Activated naive CD8-positive, alpha-beta T cell treated with anti-CD3 and anti-CD28 coated beads for 36 hours (primary cell): ENCODE measurements around the gene LIPI. TPM values are rescaled to one million over a fixed set of nuclear protein-coding genes. Genes with fewer than 3 reads are reported as not detected.
"Not testable (repeated sequence)": the region's sequence is repeated elsewhere in the genome, so short reads cannot be mapped to it uniquely, and the experiment has no call there.

Source experiments
- DNase-seq: peaks from one replicate; pipeline ENCODE4 v3.0.0; 2021
- H3K27ac Mint-ChIP-seq: one replicate; pipeline ENCODE4 v1.8.0; 2022; ENCODE audit warnings: mild to moderate bottlenecking, moderate library complexity, mixed read lengths
- H3K27me3 Mint-ChIP-seq: one replicate; pipeline ENCODE4 v1.8.0; 2022; ENCODE audit warnings: mild to moderate bottlenecking, mixed read lengths
- H3K36me3 Mint-ChIP-seq: one replicate; pipeline ENCODE4 v1.8.0; 2021; ENCODE audit warnings: mild to moderate bottlenecking, mixed read lengths
- H3K4me1 Mint-ChIP-seq: one replicate; pipeline ENCODE4 v1.8.0; 2021; ENCODE audit warnings: mixed read lengths
- H3K4me3 Mint-ChIP-seq: one replicate; pipeline ENCODE4 v1.8.0; 2022; ENCODE audit warnings: mild to moderate bottlenecking, moderate library complexity, mixed read lengths
- H3K9me3 Mint-ChIP-seq: one replicate; pipeline ENCODE4 v1.8.0; 2022; ENCODE audit warnings: mixed read lengths
- total RNA-seq, 2 experiments: library from RNA; stranded (reverse); gene quantifications; one replicate each; pipeline ENCODE4 v1.2.3, GENCODE V29; 2021

The LIPI gene
- total RNA-seq, 2 experiments from 2014 or later = not detected

DNA sequence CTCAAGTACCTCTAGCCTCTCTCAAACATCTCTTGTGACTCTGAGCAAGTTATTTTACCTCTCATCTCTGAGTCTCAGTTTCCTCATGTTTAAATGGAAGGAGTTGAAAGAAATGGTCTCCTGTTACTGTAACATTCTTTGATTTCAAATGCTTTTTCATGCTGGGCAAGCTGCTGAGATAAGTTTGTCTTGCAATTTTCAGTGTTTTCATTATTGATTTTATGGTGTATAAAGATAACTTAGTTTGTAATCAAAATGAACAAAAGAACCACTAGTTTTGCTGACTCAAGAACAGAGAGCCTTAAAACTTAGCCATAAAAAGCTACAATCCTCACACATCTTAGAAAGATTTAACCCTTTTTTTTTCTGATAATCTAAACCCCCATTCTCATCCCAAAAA is 4.5 kb downstream of the LIPI start:
- H3K36me3 Mint-ChIP-seq = no peaks in the 10 kb centered on the region

GRCh38 chr21:14166463-14167223 is 44.1 kb downstream of the LIPI start:
- H3K4me1 Mint-ChIP-seq, H3K9me3 Mint-ChIP-seq, H3K4me3 Mint-ChIP-seq, H3K27me3 Mint-ChIP-seq, DNase-seq, H3K27ac Mint-ChIP-seq, H3K36me3 Mint-ChIP-seq: not testable (repeated sequence)

More for the DNA sequence above, 4.5 kb downstream of the LIPI start:
- Mint-ChIP-seq H3K4me1 (peaks cover 4% of the 10 kb centered on the region), H3K27me3 (peaks cover 15% of the 10 kb centered on the region), H3K4me3 (no peak overlapping the region), H3K9me3 (no peaks in the 10 kb centered on the region), H3K27ac (no peak overlapping the region)
- no peak for DNase-seq

- Mint-ChIP-seq H3K36me3 (no peaks in the 10 kb centered on the region), H3K4me1 (no peaks in the 10 kb centered on the region), H3K4me3 (no peak overlapping the region), H3K27me3 (no peaks in the 10 kb centered on the region), H3K9me3 (no peaks in the 10 kb centered on the region), H3K27ac (no peak overlapping the region)
- no peak for DNase-seq
Observed at GRCh38 chr21:14143999-14144398, 66.8 kb downstream of the LIPI start.

GRCh38 chr21:14124266-14124665 is 86.5 kb downstream of the LIPI start:
- DNase-seq = no peak
- Mint-ChIP-seq H3K9me3 (peaks cover 2% of the 10 kb centered on the region), H3K27ac (no peak overlapping the region), H3K36me3 (peaks cover 5% of the 10 kb centered on the region), H3K4me1 (peaks cover 7% of the 10 kb centered on the region), H3K27me3 (peaks cover 6% of the 10 kb centered on the region), H3K4me3 (no peak overlapping the region)

DNA sequence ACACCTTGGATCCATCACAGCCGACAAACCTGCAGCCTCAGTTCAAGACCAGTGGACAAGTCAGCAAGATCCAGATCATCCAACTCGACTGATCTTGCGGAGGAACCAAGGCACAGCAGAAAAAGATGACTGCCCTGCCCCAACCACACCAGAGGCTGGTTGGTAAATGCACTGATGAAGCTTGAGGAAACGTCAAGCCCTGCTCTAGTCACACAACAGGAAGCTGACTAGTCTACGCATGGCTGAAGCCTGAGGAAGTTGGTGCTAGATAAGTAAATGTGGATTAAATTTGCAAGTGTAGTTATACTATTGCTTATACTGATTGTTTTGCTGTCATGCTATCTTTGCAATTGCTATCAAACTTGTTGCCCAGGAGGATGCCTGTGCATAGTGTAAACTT is 89.0 kb downstream of the LIPI start:
- Mint-ChIP-seq H3K36me3 (peaks cover 5% of the 10 kb centered on the region), H3K27ac (no peak overlapping the region), H3K4me1 (peaks cover 7% of the 10 kb centered on the region), H3K9me3 (peaks cover 2% of the 10 kb centered on the region), H3K4me3 (no peak overlapping the region), H3K27me3 (no peaks in the 10 kb centered on the region)
- no peak for DNase-seq

DNA sequence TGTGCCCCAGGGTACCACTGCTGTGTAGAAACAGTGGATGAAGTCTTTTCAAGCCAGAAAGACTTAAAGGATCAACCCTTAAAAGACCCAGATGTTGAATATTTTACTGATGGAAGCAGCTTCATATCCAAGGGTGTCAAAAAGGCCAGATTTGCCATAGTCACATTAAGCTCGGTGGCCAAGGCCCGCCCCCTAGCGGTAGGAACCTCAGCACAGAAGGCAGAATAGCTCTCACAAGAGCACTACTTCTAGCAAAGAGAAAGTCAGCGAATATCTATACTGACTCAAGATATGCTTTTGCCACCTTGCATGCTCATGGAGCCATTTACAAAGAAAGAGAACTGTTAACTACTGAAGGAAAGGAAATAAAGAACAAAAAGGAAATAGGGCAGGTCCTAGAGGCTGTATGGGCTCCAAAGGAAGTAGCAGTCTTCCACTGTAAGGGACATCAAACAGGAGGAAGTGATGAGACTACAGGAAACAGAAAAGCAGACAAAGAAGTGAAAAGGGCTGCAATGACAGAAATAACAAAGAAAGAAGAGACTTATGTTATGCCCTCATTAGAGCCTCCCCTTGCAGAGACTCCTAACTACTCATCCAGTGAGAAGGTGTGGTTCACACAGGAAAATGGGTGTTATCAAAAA is 90.5 kb downstream of the LIPI start:
- Mint-ChIP-seq H3K9me3 (peaks cover 2% of the 10 kb centered on the region), H3K4me3 (no peak overlapping the region)

GRCh38 chr21:14119038-14119437 is 91.7 kb downstream of the LIPI start:
- peaks cover 8% of the 10 kb centered on the region for H3K36me3 Mint-ChIP-seq
- peaks cover 1% of the 10 kb centered on the region for H3K9me3 Mint-ChIP-seq
- no peak overlapping the region for H3K27ac Mint-ChIP-seq
- H3K4me1 Mint-ChIP-seq = peaks cover 11% of the 10 kb centered on the region
- H3K4me3 Mint-ChIP-seq = no peak overlapping the region
- DNase-seq = no peak
- H3K27me3 Mint-ChIP-seq = no peaks in the 10 kb centered on the region

More for the DNA sequence above, 90.5 kb downstream of the LIPI start:
- H3K4me1 Mint-ChIP-seq = peaks cover 11% of the 10 kb centered on the region
- no peaks in the 10 kb centered on the region for H3K27me3 Mint-ChIP-seq
- peaks cover 5% of the 10 kb centered on the region for H3K36me3 Mint-ChIP-seq
- H3K27ac Mint-ChIP-seq = no peak overlapping the region
- DNase-seq = peak; percentile 28

DNA sequence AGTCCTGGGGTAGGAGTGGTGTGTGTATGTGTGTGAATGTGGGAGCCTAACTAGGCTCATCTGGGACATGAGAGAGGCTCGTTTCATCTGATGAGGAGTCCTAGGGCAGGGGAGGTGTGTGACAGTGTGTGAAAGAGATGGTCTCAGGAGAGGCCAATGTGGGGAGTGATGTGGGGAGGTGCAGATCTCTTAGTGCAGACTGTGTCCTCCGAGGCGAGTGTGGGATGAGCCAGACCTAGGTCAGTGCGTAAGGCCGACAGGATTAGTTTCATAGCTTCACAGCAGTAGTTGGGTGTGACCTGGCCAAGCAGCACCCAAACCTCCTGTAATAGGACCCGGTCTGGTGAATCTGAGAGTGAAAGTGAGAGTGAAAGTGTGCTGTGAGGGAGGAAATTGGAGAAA is 94.7 kb downstream of the LIPI start:
- Mint-ChIP-seq H3K36me3 (peaks cover 13% of the 10 kb centered on the region), H3K27ac (no peak overlapping the region), H3K9me3 (peaks cover 4% of the 10 kb centered on the region), H3K4me3 (no peak overlapping the region), H3K4me1 (peaks cover 11% of the 10 kb centered on the region), H3K27me3 (no peaks in the 10 kb centered on the region)
- no peak for DNase-seq

- no peak overlapping the region for H3K4me3 Mint-ChIP-seq
- H3K27me3 Mint-ChIP-seq = no peaks in the 10 kb centered on the region
- peaks cover 11% of the 10 kb centered on the region for H3K4me1 Mint-ChIP-seq
- peaks cover 13% of the 10 kb centered on the region for H3K36me3 Mint-ChIP-seq
- no peak for DNase-seq
- H3K27ac Mint-ChIP-seq = no peak overlapping the region
- peaks cover 4% of the 10 kb centered on the region for H3K9me3 Mint-ChIP-seq
Observed at GRCh38 chr21:14115646-14116045, 95.1 kb downstream of the LIPI start.

GRCh38 chr21:14114251-14114650 is 96.5 kb downstream of the LIPI start:
- Mint-ChIP-seq H3K36me3 (peaks cover 13% of the 10 kb centered on the region), H3K4me3 (no peak overlapping the region), H3K4me1 (peaks cover 4% of the 10 kb centered on the region), H3K27ac (no peak overlapping the region), H3K9me3 (peaks cover 4% of the 10 kb centered on the region), H3K27me3 (no peaks in the 10 kb centered on the region)
- no peak for DNase-seq

DNA sequence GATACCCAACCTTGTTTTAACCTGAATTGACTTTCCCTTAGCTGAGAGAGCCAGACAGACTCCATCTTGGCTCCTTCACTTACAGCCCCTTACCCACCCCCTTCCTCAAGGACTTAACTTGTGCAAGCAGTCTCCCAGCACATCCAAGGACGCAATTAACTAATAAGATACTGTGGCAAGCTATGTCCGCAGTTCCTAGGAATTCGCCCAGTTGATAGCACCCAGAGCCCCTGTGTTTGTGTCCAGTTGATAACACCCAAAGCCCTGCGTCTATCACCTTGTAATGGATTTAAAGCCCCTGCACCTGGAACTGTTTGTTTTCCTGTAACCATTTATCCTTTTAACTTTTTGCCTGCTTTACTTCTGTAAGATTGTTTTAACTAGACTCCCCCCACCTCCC is 106.2 kb downstream of the LIPI start:
- not testable (repeated sequence) for H3K36me3 Mint-ChIP-seq, H3K4me3 Mint-ChIP-seq, H3K27me3 Mint-ChIP-seq, H3K4me1 Mint-ChIP-seq, H3K9me3 Mint-ChIP-seq, DNase-seq, H3K27ac Mint-ChIP-seq

- Mint-ChIP-seq H3K9me3 (no peaks in the 10 kb centered on the region), H3K36me3 (peaks cover 5% of the 10 kb centered on the region), H3K27ac (no peak overlapping the region), H3K4me1 (no peaks in the 10 kb centered on the region), H3K4me3 (no peak overlapping the region), H3K27me3 (no peaks in the 10 kb centered on the region)
- no peak for DNase-seq
Observed at GRCh38 chr21:14099570-14099969, 111.2 kb downstream of the LIPI start.

GRCh38 chr21:14097881-14098499 is 112.8 kb downstream of the LIPI start:
- no peak for DNase-seq
- Mint-ChIP-seq H3K9me3 (no peaks in the 10 kb centered on the region), H3K4me3 (no peak overlapping the region), H3K36me3 (peaks cover 5% of the 10 kb centered on the region), H3K27me3 (no peaks in the 10 kb centered on the region), H3K27ac (no peak overlapping the region), H3K4me1 (no peaks in the 10 kb centered on the region)

- H3K9me3 Mint-ChIP-seq = peaks cover 2% of the 10 kb centered on the region
- H3K36me3 Mint-ChIP-seq = peaks cover 14% of the 10 kb centered on the region
- no peak overlapping the region for H3K27ac Mint-ChIP-seq
- H3K27me3 Mint-ChIP-seq = no peaks in the 10 kb centered on the region
- H3K4me3 Mint-ChIP-seq = no peak overlapping the region
- no peak for DNase-seq
- no peaks in the 10 kb centered on the region for H3K4me1 Mint-ChIP-seq
Observed at GRCh38 chr21:14096577-14096976, 114.2 kb downstream of the LIPI start.

GRCh38 chr21:14096172-14096571 is 114.6 kb downstream of the LIPI start:
- Mint-ChIP-seq H3K27ac (no peak overlapping the region), H3K36me3 (peaks cover 17% of the 10 kb centered on the region), H3K27me3 (no peaks in the 10 kb centered on the region), H3K9me3 (peaks cover 4% of the 10 kb centered on the region), H3K4me1 (no peaks in the 10 kb centered on the region), H3K4me3 (no peak overlapping the region)
- no peak for DNase-seq
